HL-60/S4 treated with phorbol 12-myristate 13-acetate at 8.2 ng/mL for 4 days and 3 days (cell line): ENCODE results near the gene RAB5IF.
"Not testable (repeated sequence)": the region's sequence is repeated elsewhere in the genome, so short reads cannot be mapped to it uniquely, and the experiment has no call there.

Experiments
- in situ Hi-C: fragments of 300-500 bp; cut with MboI; formaldehyde crosslinking; loops from 2 replicates; pipeline ENCODE4 v1.15.0; 2022; ENCODE audit warnings: low sequenced_read_pairs

RAB5IF gene

DNA sequence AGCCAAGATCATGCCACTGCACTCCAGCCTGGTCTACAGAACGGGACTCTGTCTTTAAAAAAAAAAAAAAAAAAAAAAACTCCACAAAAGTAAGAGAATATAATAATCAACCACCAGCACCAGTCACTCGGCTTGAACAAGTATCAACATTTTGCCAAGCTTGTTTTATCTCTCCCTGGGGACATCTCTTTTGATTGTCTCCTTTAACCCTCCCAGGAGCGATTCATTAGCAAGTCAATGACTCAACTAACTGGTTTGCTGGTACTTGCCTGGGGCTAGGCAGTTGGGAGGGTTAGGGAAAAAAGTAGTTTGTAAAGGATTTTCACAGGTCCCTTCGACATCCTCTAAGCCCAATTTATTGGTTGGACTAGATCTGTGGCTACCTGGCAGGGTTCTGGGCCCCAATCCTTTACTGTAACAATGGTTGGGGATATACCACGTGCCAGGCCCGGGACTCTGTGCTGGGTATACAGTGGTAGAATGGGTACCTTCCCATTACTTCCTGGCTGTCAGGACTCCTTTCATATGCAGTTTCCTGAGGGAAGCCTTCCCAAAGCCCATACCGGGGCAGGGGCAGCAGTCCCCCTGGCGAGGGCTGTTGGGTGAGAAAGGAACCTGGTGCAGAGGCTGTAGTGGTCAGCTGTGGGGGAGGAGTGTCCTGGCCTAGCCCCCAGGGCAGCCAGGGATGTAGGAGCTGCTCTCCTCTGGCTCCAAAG lies 20.0 kb upstream of the RAB5IF start:
- in situ Hi-C loops: no loop called here

DNA sequence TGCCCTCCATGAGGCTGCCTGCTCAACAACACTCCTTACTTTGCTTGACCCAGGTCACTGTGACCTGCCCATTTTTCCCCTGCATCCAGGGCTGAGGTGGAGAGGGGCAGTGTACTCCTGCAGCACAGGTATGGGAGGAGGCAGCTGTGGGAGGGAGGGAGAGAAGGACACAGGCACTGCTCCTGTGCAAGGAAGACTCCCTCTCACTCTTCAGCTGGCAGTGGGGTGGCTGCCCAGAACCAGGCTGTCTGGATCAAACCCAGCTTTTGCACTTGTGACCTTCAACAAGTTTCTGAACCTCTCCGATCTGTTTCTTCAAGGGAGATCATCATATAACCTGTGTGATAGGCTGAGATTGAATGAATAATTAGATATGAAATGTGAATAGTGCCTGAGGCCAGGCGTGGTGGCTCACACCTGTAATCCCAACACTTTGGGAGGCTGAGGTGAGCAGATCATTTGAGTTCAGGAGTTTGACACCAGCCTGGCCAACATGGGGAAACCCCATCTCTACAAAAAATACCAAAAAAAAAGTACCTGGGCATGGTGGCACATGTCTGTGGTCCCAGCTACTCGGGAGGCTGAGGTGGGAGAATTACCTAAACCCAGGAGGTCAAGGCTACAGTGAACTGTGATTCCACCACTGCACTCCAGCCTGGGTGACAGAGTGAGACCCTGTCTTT lies 18.1 kb upstream of the RAB5IF start:
- in situ Hi-C loops: no loop called here

DNA sequence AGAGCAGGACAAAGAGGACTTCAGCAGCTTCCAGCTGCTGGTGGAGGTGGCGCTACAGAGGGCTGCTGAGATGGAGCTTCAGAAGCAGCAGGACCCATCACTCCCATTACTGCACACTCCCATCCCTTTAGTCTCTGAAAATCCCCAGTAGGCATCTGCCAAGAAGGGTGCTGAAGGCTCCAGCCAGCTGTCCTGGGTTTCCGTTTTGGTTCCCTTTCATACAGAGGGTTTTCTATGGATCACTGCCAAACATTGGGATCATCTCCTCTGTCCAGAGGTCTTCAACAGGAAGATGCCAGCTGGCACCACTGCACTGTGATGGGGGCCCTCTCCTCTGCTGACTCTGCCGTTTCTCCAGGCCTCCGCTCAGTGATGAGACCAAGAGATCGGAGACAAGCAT lies 14.3 kb upstream of the RAB5IF start:
- in situ Hi-C loops: no loop called here

DNA sequence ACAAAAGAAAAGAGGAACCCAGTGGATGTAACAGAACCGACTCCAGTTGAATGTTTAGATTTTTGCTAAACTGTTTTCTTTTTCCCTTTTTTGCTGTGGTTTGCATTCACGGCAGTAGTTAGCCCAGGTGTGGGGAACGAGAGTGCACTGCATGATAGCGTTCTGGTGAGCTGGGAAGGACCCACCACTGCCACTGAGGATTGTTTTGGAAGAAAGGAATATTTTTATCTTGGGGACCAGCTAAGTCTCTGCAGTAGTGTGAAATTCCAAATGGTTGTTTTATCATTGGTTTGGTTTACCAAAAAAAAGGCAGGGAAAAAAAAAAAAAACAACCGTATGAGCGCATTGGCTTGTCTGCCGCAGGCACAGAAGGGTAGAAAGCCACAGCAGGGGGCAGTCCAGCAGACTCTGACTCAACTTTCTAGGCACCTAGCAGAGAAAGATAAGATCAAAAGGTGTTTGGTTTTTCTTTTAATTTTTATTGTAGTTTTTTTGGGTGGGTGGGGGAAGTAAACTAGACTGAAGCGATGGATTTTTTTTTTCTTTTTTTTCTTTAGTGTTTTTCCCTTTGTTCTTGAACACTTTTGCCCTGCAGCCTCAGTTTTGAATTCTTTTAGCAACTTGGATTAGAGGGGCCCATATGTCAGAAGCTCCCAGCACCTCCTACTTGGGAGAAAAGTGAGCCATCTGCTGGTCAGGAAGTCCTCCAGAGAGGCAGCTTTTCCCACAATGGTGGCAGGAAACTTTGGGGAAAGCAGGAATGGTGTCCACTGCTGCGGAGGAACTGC lies 13.5 kb upstream of the RAB5IF start:
- in situ Hi-C loops: no loop called here

DNA sequence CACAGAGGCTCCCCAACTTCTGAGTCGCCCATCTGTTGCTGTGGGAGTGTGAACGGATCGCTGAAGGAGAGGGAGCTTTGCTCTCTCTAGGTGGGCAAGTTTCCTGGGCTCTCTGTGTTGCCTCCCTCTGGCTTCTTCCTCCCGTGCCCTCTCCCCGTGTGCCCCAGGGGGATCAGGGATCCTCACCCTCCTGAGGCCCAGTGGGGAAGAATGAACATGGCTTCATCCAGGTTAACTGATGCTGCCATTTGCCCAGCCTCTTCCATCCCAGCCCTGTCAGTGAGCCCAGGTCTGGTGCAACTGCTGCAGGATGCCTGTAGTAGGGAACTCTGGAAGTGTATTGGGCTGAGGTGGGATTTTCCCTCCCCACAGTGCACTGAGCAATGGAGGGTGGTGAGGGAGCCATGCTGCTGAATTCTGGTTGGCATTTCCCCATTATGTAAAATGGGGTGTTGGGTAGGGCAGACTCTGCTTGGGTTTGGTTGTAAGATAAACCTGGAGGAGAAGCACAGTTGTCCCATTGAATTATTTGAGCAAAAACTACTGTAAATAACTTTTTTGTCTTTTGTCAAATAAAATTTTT lies 12.1 kb upstream of the RAB5IF start:
- in situ Hi-C loops: no loop called here

DNA sequence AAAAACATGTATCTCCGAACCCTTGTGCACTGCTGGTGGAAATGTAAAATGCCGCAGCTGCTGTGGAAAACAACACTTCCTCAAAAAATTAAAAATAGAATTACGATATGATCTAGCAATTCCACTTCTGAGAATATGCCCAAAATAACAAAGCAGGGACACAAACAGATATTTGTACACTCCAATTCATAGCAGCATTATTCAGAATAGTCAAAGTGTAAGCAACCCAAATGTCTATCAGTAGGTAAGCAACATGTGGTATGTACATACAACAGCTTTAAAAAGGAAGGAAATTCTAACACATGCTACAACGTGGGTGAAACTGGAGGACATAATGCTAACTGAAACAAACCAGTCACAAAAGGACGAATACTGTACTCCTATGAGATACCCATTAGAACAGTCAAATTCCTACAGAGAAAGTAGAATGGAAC lies 5.7 kb upstream of the RAB5IF start:
- in situ Hi-C loops: no loop called here

DNA sequence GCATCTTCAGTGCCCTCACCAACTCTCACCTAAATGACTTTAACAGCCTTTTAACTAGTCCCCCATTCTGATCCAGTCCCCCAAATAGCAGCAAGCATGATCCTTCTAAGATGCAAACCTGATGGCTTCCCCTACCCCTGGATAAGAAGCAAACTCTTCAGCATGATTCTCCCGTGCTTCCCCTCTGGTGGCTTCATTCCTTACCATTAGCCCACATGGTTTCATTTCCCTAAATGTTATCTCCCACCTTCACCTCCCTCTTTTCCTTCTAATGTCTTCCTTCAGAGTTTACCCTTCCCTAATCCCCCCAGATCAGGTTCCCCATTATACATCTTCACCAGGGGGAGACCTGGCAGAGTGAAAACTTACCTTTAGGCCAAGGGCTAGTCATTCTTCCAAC lies 4.0 kb upstream of the RAB5IF start:
- in situ Hi-C loops: no loop called here

DNA sequence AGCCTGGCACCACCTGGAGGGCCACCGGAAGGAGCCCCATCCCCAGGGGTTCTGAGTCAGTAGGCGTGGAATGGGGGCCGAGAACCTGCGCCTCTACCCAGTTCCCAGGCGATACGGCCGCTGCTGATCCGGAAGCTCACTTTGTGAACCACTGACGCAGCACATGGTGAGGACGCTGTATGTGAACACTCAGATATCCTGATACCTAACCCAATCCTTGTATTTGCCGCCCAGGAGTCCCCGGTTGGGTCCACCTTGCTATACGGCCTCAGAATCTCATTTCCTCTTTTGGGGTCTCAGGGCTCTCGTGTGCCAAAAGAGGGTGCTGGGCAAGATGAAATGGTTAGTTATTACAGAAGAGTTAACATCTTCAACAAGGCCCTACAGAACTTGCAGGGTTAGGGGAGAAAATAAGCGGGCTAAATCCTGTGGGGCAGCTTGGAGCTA lies 604 bp upstream of the RAB5IF start:
- in situ Hi-C loops: no loop called here

DNA sequence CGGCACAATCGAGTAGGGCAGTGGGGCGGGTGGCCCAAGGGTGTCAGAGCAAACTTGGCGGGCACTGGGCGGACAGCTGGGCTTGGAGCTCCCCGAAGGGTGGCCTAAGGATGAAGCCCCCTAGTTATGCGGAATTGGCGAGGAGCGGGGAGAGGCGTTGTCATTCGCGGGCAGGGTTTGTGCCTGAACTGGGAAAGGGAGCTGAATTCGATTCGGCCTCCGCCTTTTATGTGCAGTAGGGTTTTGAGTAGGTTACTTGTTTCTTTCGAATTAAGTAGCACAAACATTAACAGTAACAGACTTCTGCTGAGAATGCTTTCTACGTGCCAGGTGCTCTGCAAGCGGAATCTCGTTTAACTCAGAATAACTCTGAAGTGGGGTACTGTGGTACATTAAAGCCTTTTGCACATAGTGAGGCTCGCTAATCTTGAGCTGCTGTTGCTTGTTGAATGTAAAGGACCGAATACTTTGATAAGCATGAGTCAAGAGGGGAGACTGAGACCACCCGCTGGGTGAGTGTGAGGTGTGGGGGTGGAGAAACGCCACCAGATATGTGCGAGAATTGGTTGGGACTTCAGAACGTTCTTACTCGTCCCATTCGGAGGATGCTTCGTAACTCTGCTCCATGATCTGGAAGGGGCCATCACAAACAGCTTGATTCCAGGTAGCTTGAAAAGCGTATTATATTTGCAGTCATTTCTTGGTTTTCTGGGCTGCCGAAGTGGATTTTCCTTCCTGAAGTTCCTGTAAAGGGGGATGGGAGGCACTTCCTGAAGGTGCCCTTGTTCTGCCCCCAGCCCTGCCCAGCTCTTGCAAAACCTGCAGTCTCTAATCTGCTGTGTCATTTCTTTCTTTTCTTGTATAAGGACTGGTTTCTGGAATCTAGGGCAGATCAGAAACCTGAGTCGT lies 833 bp downstream of the RAB5IF start:
- in situ Hi-C loops: no loop called here

DNA sequence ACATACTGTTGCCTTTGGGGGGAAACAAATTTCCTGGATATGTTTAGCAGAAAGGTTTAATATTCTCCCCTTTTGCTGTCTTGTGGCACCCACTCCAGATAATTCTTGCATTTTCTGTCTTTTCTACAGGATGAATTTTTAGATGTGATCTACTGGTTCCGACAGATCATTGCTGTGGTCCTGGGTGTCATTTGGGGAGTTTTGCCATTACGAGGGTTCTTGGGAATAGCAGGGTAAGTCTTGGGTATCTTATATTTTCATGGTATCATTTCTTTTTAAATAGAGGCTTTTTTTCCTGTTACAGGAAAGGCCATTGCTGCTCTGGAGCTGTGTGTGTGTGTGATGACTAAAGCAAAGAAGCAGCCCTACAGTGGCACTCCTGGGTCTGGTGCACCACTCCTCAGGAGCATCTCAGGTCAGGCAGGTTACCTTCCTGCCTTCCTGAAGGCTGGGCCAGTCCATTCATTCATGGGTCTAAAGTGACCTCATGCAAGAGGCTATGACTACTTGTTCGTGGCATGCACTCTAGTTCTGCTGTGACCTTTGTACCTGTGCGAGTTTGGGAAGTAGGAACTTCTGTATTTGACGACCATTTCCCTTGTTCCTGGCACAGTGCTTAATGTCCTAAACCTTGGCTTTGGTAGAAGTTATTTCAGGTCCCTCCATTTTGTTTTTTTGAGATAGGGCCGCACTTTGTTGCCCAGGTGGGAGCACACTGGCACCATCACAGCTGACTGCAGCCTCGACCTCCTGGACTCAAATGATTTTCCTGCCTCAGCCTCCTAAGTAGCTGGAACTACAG lies 2.2 kb downstream of the RAB5IF start:
- in situ Hi-C loops: no loop called here

DNA sequence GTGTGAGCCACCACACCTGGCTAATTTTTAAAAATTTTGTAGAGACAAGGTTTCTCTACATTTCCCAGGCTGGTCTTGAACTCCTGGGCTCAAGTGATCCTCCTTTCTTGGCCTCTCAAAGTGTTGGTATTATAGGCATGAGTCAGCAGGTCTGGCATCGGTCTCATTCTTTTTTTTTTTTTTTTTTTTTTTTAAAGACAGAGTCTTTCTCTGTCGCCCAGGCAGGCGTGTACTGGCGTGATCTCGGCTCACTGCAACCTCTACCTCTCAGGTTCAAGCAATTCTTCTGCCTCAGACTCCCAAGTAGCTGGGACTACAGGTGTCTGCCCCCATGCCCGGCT lies 2.8 kb downstream of the RAB5IF start:
- in situ Hi-C loops: not testable (repeated sequence)

DNA sequence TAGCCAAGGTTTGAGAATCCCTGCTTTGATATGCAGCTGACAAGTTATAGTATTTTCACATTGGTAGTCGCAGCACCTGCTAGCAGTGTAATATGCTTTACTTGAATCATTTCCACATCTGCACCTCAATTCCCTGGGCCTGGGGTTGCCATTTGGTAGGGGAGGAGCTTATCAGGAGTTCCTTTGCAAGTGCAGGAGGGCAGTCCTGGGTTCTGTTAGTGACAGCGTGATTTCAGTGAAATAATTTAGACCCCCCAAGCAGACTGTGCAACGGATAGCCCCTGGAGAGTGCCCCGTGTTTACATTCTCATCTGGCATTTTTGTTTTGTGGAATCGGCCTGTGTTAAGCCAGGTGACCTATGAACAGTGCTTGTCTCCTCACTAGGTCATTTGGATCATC lies 6.0 kb downstream of the RAB5IF start:
- in situ Hi-C loops: no loop called here

DNA sequence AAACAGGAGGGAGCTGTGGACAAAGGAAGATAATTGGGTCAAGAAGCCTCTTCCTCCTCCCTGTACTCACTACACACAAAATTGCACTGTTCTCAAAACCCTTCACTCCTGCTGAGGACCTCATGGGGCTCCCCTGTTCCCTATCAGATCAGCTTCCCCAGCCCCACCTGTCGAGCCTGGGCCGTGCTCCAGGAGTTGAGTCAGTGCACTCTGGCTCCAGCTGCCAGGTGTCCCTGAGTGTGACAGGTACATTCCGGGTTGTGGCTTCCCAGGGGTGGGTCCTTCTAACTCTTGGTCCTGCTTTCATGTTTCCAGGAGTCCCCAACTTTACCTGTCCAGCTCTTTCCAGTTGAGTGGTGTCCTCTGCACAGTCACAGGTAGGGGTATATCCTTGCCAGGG lies 8.4 kb downstream of the RAB5IF start:
- in situ Hi-C loops: no loop called here

DNA sequence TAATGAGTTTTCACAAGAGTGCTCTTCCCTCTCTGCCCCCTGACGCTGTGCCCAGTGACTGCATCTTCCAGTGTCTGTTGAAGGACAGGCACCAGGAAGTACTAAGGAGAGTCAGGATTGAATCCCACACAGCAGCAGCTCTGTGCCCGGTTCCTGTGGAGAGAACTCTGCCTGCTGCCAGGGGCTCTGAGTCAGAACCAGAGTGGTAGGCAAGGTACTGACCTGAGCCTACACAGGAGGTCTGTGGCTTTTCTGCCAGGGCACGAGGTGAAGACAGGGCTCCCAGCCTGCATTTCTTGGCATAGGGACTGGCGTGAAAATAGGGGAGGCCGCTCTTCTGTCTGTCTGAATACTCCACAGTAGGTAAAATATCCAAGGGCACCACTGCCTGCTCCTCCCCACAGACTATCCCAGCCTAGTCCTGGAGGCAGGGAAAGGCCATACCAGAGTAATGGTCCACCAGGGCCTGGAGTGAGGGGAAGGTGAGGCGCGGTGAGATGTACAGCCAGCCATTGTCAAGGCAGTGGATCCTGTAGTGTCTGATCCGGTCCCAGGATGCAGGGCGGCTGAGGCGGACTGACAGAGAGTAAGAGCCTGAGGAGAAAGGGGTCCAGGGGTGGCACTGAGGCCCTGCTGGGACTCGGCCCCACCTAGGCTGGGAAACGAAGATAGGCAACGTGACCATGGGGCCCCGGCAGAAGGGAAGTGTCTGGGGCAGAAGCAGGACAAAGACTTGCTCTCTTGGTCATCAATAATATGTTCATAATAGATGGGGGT lies 9.4 kb downstream of the RAB5IF start:
- in situ Hi-C loops: no loop called here

DNA sequence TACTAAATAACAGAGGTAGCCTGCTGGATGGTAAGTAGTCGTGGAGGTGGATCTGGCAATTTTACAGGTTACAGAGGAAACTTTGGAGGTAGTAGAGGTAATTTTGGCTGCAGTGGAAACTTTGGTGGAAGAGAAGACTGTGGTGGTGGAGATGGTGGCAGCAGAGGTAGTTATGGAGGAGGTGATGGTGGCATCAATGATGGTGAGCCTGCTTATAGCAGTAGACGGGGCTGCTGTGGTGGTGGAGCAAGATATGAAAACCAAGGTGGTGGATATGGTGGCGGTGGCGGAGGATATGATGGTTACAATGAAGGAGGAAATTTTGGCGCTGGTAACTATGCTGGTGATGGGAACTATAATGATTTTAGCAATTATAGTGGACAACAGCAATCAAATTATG lies 15.3 kb downstream of the RAB5IF start:
- in situ Hi-C loops: no loop called here

DNA sequence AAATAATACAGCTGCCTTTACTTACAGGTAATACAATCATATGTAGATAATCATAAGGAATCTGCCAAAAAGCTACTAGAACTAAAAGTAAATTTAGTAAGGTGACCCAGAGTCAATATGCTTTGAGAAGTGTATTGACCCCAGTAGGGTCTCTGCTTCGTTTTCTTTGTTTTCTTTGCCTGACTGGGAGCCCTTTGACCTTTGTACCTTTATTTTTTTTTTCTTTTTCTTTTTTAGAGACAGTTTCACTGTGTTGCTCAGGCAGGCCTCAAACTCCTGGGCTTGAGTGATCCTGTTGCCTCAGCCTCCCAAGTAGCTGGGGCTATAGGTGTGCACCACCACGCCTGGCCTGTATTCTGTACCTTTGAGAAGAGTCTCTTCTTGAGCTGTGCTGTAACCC lies 17.9 kb downstream of the RAB5IF start:
- in situ Hi-C loops: no loop called here

DNA sequence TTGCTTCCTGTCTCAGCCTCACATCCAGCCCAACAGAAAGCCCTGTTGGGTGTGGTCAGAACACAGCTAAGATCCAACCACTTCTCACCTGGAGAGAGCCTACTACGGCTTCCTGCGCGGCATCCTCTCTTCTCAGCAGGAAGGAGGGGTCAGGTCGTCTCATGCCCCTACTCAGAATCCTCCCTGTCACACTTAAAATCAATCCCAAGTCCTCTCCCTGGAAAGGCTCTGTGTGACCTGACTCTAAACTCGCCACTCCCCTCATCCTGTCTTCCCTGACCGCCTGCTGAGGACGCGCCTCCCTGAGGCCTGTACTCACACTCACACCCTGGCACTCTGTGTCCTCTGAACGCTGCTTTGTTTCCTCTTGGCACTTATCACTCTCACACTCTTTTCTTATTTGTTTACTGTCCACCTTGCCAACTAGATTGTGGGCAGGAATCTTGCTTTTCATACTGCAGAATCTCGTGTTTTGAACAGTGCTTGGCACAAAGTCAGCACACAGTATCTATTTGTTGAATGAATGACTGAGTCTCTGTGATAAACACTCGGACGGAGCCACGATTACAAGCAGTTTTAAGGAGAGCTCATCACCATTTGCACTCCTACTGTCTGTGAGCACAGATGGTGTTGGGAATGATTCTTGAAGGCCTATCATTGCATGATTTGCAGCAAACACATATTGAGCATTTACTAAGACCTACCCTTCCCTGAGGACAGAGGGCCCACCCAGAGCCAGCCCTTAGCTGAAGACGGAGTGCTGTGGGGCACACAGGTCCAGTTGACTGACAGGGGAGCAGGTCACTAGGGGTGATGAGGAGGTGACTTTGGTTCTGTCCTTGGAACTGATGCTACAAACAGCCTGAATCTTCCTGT lies 18.7 kb downstream of the RAB5IF start:
- in situ Hi-C loops: no loop called here

DNA sequence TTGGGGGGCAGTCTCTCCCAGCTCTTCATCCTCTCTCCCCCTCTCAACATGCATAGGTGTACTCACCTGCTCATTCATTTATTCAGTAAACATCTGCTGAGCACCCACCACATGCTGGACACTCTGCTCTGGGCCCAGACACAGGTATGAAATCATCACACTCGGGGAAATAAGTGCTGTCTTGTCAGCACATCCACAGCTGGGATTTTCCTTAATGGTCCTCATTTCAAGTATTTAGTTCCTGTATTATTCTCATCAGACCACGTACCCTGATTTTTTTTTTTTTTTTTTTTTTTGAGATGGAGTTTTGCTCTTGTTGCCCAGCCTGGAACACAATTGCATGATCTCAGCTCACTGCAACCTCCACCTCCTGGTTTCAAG lies 19.4 kb downstream of the RAB5IF start:
- in situ Hi-C loops: no loop called here
